Peyer's patch (tissue), 4 donors: ENCODE results near the gene SAMM50.

Experiments used
- POLR2A ChIP-seq, 2 donors: fragments of 450-650 bp; IDR thresholded peaks; one replicate each; pipeline ENCODE4 v1.5.1; 2017; ENCODE audit warnings: antibody characterized with exemption in 2 of 2, mild to moderate bottlenecking in 2 of 2, moderate library complexity in 2 of 2
- TF ChIP-seq, protein P1 (sequence below), 6 experiments: fragments of 450-650 bp in 4 of 6; fragments of 200-600 bp in 2 of 6; sonication (generic) in 1 of 6; IDR thresholded peaks; one replicate each; pipeline ENCODE4 v1.5.1; 2017 to 2019; ENCODE audit warnings: antibody characterized with exemption in 6 of 6, mild to moderate bottlenecking in 3 of 6, moderate library complexity in 1 of 6

DNA sequence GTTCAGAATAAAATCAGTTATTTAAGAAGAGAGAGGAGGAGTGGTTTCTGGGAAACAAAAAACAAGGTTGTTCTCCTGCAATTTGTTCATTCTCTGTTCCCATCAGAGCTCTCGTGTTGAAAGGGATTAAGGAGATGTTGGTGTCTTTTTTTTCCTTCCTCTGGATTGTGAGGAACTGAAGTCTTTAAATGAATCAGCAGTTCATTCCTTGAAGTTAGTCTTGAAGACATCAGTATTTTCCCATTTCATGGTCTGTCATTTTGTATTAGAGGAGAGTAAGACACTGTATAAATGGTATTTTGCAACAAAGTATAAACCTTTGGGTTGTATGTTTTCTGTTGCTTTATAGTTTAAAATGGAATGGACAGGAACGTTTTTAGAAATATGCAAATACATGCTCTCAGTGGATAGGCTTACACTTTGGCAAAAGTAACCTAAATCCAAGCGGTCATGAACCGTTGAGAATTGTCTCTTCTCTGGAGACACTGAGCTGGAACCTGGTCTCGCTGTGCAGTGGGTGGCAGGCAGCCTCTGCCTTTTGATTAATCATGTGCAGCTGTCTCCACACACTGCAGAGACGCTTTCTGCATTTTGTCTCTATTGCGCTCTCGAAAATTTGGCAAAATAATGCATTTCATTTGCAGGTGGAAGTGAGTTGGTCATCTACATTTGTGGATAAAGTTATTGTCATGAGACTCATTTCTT lies 33.0 kb downstream of the SAMM50 start:
- no peak for TF ChIP-seq POLR2A (IDR thresholded peaks at IDR 0.05)
- TF ChIP-seq, protein P1, sequence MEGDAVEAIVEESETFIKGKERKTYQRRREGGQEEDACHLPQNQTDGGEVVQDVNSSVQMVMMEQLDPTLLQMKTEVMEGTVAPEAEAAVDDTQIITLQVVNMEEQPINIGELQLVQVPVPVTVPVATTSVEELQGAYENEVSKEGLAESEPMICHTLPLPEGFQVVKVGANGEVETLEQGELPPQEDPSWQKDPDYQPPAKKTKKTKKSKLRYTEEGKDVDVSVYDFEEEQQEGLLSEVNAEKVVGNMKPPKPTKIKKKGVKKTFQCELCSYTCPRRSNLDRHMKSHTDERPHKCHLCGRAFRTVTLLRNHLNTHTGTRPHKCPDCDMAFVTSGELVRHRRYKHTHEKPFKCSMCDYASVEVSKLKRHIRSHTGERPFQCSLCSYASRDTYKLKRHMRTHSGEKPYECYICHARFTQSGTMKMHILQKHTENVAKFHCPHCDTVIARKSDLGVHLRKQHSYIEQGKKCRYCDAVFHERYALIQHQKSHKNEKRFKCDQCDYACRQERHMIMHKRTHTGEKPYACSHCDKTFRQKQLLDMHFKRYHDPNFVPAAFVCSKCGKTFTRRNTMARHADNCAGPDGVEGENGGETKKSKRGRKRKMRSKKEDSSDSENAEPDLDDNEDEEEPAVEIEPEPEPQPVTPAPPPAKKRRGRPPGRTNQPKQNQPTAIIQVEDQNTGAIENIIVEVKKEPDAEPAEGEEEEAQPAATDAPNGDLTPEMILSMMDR (IDR thresholded peaks at IDR 0.05), result no peak
